ENCODE results near the gene CSNK1G1. TPM values are rescaled to one million over a fixed set of nuclear protein-coding genes. Genes with fewer than 3 reads are reported as not detected.

CSNK1G1 gene
- total and polyA plus RNA-seq, 7 donors, result 3.0 to 24.3 (median 7.8) TPM

GRCh38 chr15:64209680-64210334 lies 146.2 kb downstream of the CSNK1G1 start:
- Histone ChIP-seq H3K27ac (no peak overlapping the region), H3K4me3 (no peak overlapping the region), H3K27me3 (no peaks in the 10 kb centered on the region), H3K36me3 (peaks cover 4 to 20% (median 7%) of the 10 kb centered on the region in 4 donors), H3K9me3 (no peaks in the 10 kb centered on the region), H3K4me1 (no peaks in the 10 kb centered on the region)
- no peak for DNase-seq
- WGBS, 2 donors, result 34 to 47% methylated on average over 3 of the region's 3 CpGs
- no peak for TF ChIP-seq POLR2AphosphoS5 (IDR thresholded peaks at IDR 0.05)
- TF ChIP-seq EP300 (IDR thresholded peaks at IDR 0.05), result no peak
- TF ChIP-seq CTCF (IDR thresholded peaks at IDR 0.05), result peak; percentile 10 to 35 (median 33)
- TF ChIP-seq POLR2A (IDR thresholded peaks at IDR 0.05), result no peak
- intact Hi-C loops (cut with DNase I), result loop anchor here (5.0 kb wide), 1 partner anchor 147 kb away; the partner anchor contains the start of gene CSNK1G1

GRCh38 chr15:64205202-64205601 lies 150.8 kb downstream of the CSNK1G1 start:
- no peak for DNase-seq
- peaks cover 7 to 35% (median 8%) of the 10 kb centered on the region in 4 donors for H3K36me3 ChIP-seq
- no peak overlapping the region for H3K4me3 ChIP-seq
- no peak overlapping the region for H3K27ac ChIP-seq
- intact Hi-C loops (cut with DNase I), result loop anchor here (5.0 kb wide), 1 partner anchor 152 kb away; the partner anchor contains the start of gene CSNK1G1
- H3K4me1 ChIP-seq, result no peaks in the 10 kb centered on the region
- no peaks in the 10 kb centered on the region for H3K9me3 ChIP-seq
- TF ChIP-seq CTCF (IDR thresholded peaks at IDR 0.05) (no peak), POLR2AphosphoS5 (IDR thresholded peaks at IDR 0.05) (no peak), POLR2A (IDR thresholded peaks at IDR 0.05) (no peak), EP300 (IDR thresholded peaks at IDR 0.05) (no peak)
- H3K27me3 ChIP-seq, result no peaks in the 10 kb centered on the region

- Histone ChIP-seq H3K4me3 (no peak overlapping the region), H3K27me3 (no peaks in the 10 kb centered on the region), H3K36me3 (peaks cover 0 to 38% (median 5%) of the 10 kb centered on the region in 4 donors), H3K27ac (no peak overlapping the region), H3K9me3 (no peaks in the 10 kb centered on the region), H3K4me1 (no peaks in the 10 kb centered on the region)
- WGBS, 2 donors, result 82 to 95% methylated on average over 1 of the region's 1 CpG
- TF ChIP-seq CTCF (IDR thresholded peaks at IDR 0.05), result no peak
- no peak for TF ChIP-seq POLR2A (IDR thresholded peaks at IDR 0.05)
- no peak for TF ChIP-seq EP300 (IDR thresholded peaks at IDR 0.05)
- no peak for TF ChIP-seq POLR2AphosphoS5 (IDR thresholded peaks at IDR 0.05)
- intact Hi-C loops (cut with DNase I), result no loop called here
- no peak for DNase-seq
Measured at GRCh38 chr15:64197425-64197824, 158.5 kb downstream of the CSNK1G1 start.

GRCh38 chr15:64193971-64194370 lies 162.0 kb downstream of the CSNK1G1 start:
- no peak for TF ChIP-seq CTCF (IDR thresholded peaks at IDR 0.05)
- Histone ChIP-seq H3K9me3 (no peaks in the 10 kb centered on the region), H3K36me3 (peaks cover 0 to 16% (median 0%) of the 10 kb centered on the region in 4 donors), H3K4me1 (no peaks in the 10 kb centered on the region), H3K27ac (no peak overlapping the region), H3K4me3 (no peak overlapping the region), H3K27me3 (no peaks in the 10 kb centered on the region)
- 93% methylated on average over 6 of the region's 6 CpGs for WGBS, 2 donors
- intact Hi-C loops (cut with DNase I), result no loop called here
- no peak for DNase-seq
